Activated CD4-positive, alpha-beta T cell treated with anti-CD3 and anti-CD28 coated beads, Interleukin-10, Interleukin-2, amounts not matched to agents 100 ng/mL and 50 ng/mL, durations not matched to agents 16 hours and 8 hours (primary cell): ENCODE data around the gene TTC9B.
"Not testable (repeated sequence)": the region's sequence is repeated elsewhere in the genome, so short reads cannot be mapped to it uniquely, and the experiment has no call there.

Source experiments
- DNase-seq: peaks from one replicate; pipeline ENCODE4 v3.0.0-alpha.2; 2020

TTC9B gene

GRCh38 chr19:40210889-40211288 is 7.3 kb downstream of the TTC9B start:
- no peak for DNase-seq

- no peak for DNase-seq
Measured at GRCh38 chr19:40208602-40209001, 9.6 kb downstream of the TTC9B start.

GRCh38 chr19:40205760-40206159 is 12.4 kb downstream of the TTC9B start:
- no peak for DNase-seq

- no peak for DNase-seq
Measured at GRCh38 chr19:40204381-40204780, 13.8 kb downstream of the TTC9B start.

GRCh38 chr19:40200341-40201099 is 17.7 kb downstream of the TTC9B start:
- no peak for DNase-seq

- DNase-seq = no peak
Measured at GRCh38 chr19:40198272-40198990, 19.8 kb downstream of the TTC9B start.

- DNase-seq = no peak
Measured at GRCh38 chr19:40193587-40193849, 24.7 kb downstream of the TTC9B start.

GRCh38 chr19:40192758-40193586 is 25.2 kb downstream of the TTC9B start:
- DNase-seq = no peak

- peak; percentile 35 for DNase-seq
Measured at GRCh38 chr19:40191836-40192646, 26.1 kb downstream of the TTC9B start.

GRCh38 chr19:40190891-40191835 is 27.0 kb downstream of the TTC9B start, which contains the start of gene MAP3K10:
Gene MAP3K10 (plus strand): TSS chr19:40191426. CDS start chr19:40192032, 606 bp downstream.
- DNase-seq = peak; percentile 87

- no peak for DNase-seq
Measured at GRCh38 chr19:40184273-40184672, 33.9 kb downstream of the TTC9B start.

- DNase-seq = no peak
Measured at GRCh38 chr19:40178756-40179155, 39.4 kb downstream of the TTC9B start.

- no peak for DNase-seq
Measured at GRCh38 chr19:40177286-40178070, 40.7 kb downstream of the TTC9B start.

GRCh38 chr19:40175820-40176219 is 42.4 kb downstream of the TTC9B start:
- DNase-seq = no peak

GRCh38 chr19:40174092-40174491 is 44.1 kb downstream of the TTC9B start:
- DNase-seq = no peak

- not testable (repeated sequence) for DNase-seq
Measured at GRCh38 chr19:40171293-40171692, 46.9 kb downstream of the TTC9B start.

GRCh38 chr19:40170303-40170989 is 47.7 kb downstream of the TTC9B start:
- DNase-seq = not testable (repeated sequence)

GRCh38 chr19:40169482-40170302 is 48.5 kb downstream of the TTC9B start:
- DNase-seq = not testable (repeated sequence)
